HCT116 (cell line): Measurements from ENCODE around the gene BCKDHB. TPM values are rescaled to one million over a fixed set of nuclear protein-coding genes. Genes with fewer than 3 reads are reported as not detected.
A peak's percentile ranks its signal among the peaks of the same experiment; 100 is the strongest.

Source experiments
- ATAC-seq: fragments of 200-7000 bp; cut with Tn5 transposase; 2 replicates; pipeline ENCODE4 v1.9.1; 2020; ENCODE audit warnings: mild to moderate bottlenecking, moderate library complexity
- BruUV-seq: library from RNA; stranded (reverse); fragments of 400-500 nt; replicated peaks from 2 replicates; lab custom pipeline; 2021; lab: Mats Ljungman, UMichigan
- CTCF ChIA-PET: fragments of 300-600 bp; sonication (Branson Sonifier 250); formaldehyde crosslinking; loops from one replicate; lab custom pipeline; 2021; ENCODE audit warnings: antibody characterized with exemption; lab: Charles Lee
- POLR2A ChIA-PET: fragments of 300-600, 350-600 bp; sonication (Branson Sonifier 250); formaldehyde crosslinking; loops from one replicate; lab custom pipeline; 2021; ENCODE audit warnings: antibody characterized with exemption; lab: Charles Lee
- RAD21 ChIA-PET, 2 experiments: fragments of 300-600 bp; sonication (Branson Sonifier 250); formaldehyde crosslinking; loops; one replicate each; lab custom pipeline; 2023; ENCODE audit warnings: low total read pairs in 2 of 2; ENCODE audit not compliant: uncharacterized antibody in 2 of 2, unreplicated experiment in 2 of 2, low non-redundant PET in 1 of 2; lab: Charles Lee
- DNase-seq: peaks from one replicate; pipeline ENCODE4 v3.0.0-alpha.2; 2010; ENCODE audit warnings: low read depth, low spot score
- H2AFZ ChIP-seq: fragments of 200-600 bp; shearing (Covaris generic), sonication (generic); 2 replicates; pipeline ENCODE4 v1.6.1; 2017; ENCODE audit warnings: low read depth, mixed run types, mixed read lengths, antibody characterized with exemption, low read length; ENCODE audit not compliant: poor library complexity, severe bottlenecking
- H3K27ac ChIP-seq: 2 replicates; pipeline ENCODE4 v1.5.1; 2012; ENCODE audit warnings: low read depth, low read length
- H3K27me3 ChIP-seq: fragments of 200-600 bp; sonication (generic); 2 replicates; pipeline ENCODE4 v1.6.1; 2016; ENCODE audit warnings: mixed run types, low read length, mixed read lengths; ENCODE audit not compliant: insufficient read depth
- H3K36me3 ChIP-seq, 2 experiments: fragments of 200-500 bp in 1 of 2; fragments of 200-600 bp in 1 of 2; sonication (Bioruptor generic) in 1 of 2; sonication (generic) in 1 of 2; 2 replicates each; pipeline versions ENCODE4 v1.5.1 to v1.6.1; 2014 to 2016; ENCODE audit warnings: low read length in 2 of 2, inconsistent platforms in 1 of 2, mixed read lengths in 1 of 2, mixed run types in 1 of 2; ENCODE audit not compliant: insufficient read depth in 2 of 2, control insufficient read depth in 1 of 2
- H3K4me1 ChIP-seq, 2 experiments: fragments of 200-600 bp in 1 of 2; sonication (generic) in 1 of 2; 2 replicates each; pipeline versions ENCODE4 v1.5.1 to v1.6.1; 2012 to 2017; ENCODE audit warnings: low read length in 2 of 2, inconsistent platforms in 1 of 2, mild to moderate bottlenecking in 1 of 2, mixed read lengths in 1 of 2, mixed run types in 1 of 2, moderate library complexity in 1 of 2; ENCODE audit not compliant: insufficient read depth in 2 of 2, control insufficient read depth in 1 of 2
- H3K4me2 ChIP-seq: fragments of 200-600 bp; sonication (generic); 2 replicates; pipeline ENCODE4 v1.6.1; 2017; ENCODE audit warnings: mixed run types, low read length, mixed read lengths
- H3K4me3 ChIP-seq, 2 experiments: fragments of 200-600 bp in 1 of 2; sonication (generic) in 1 of 2; replicated peaks in 1 of 2; 2 replicates each; pipeline ENCODE4 v1.5.1; 2011 to 2016; ENCODE audit warnings: low read length in 2 of 2, control low read depth in 1 of 2, low read depth in 1 of 2, mild to moderate bottlenecking in 1 of 2, mixed read lengths in 1 of 2, mixed run types in 1 of 2
- H3K79me2 ChIP-seq: fragments of 200-600 bp; sonication (generic); 2 replicates; pipeline ENCODE4 v1.6.1; 2017; ENCODE audit warnings: mild to moderate bottlenecking, mixed run types, low read length, moderate library complexity, mixed read lengths; ENCODE audit not compliant: insufficient read depth
- H3K9ac ChIP-seq: fragments of 200-600 bp; sonication (generic); 2 replicates; pipeline ENCODE4 v1.6.1; 2016; ENCODE audit warnings: low read length, mixed read lengths
- H3K9me2 ChIP-seq: fragments of 200-600 bp; sonication (generic), shearing (Covaris generic); 2 replicates; pipeline ENCODE4 v1.6.1; 2017; ENCODE audit warnings: mixed run types, mild to moderate bottlenecking, moderate library complexity; ENCODE audit not compliant: insufficient read depth
- H3K9me3 ChIP-seq, 2 experiments: fragments of 200-500 bp in 1 of 2; fragments of 200-600 bp in 1 of 2; sonication (Bioruptor generic) in 1 of 2; sonication (generic) in 1 of 2; 2 replicates each; pipeline ENCODE4 v1.6.1; 2014 to 2017; ENCODE audit warnings: low read length in 2 of 2, mixed read lengths in 2 of 2, inconsistent platforms in 1 of 2, low read depth in 1 of 2, mild to moderate bottlenecking in 1 of 2, mixed run types in 1 of 2, moderate library complexity in 1 of 2; ENCODE audit not compliant: control insufficient read depth in 1 of 2, insufficient read depth in 1 of 2
- H4K20me1 ChIP-seq: fragments of 200-600 bp; sonication (generic), shearing (Covaris generic); 2 replicates; pipeline ENCODE4 v1.6.1; 2017; ENCODE audit warnings: mixed run types, mild to moderate bottlenecking, moderate library complexity; ENCODE audit not compliant: insufficient read depth
- CBX3 ChIP-seq: IDR thresholded peaks from 2 replicates; pipeline ENCODE4 v1.6.1; 2012; ENCODE audit warnings: low read depth
- CEBPB ChIP-seq: IDR thresholded peaks from 2 replicates; pipeline ENCODE4 v1.6.1; 2012; ENCODE audit warnings: low read depth
- EGR1 ChIP-seq: IDR thresholded peaks from 2 replicates; pipeline ENCODE4 v1.6.1; 2012; ENCODE audit warnings: low read depth
- ELF1 ChIP-seq: IDR thresholded peaks from 2 replicates; pipeline ENCODE4 v1.6.1; 2012; ENCODE audit warnings: low read depth, borderline replicate concordance
- EZH2 ChIP-seq: fragments of 200-600 bp; sonication (generic); IDR thresholded peaks from 2 replicates; pipeline ENCODE4 v1.6.1; 2017; ENCODE audit warnings: antibody characterized with exemption, mixed run types
- FOSL1 ChIP-seq: IDR thresholded peaks from 2 replicates; pipeline ENCODE4 v1.6.1; 2012; ENCODE audit warnings: low read depth
- JUND ChIP-seq: IDR thresholded peaks from 2 replicates; pipeline ENCODE4 v1.6.1; 2012
- POLR2A ChIP-seq: IDR thresholded peaks from 2 replicates; pipeline ENCODE4 v1.7.0; 2011; ENCODE audit warnings: borderline replicate concordance; ENCODE audit not compliant: insufficient read depth, insufficient read length; ENCODE audit errors: extremely low read depth
- POLR2AphosphoS5 ChIP-seq: IDR thresholded peaks from 2 replicates; pipeline ENCODE4 v1.6.1; 2011; ENCODE audit warnings: mild to moderate bottlenecking, low read depth, low read length, moderate library complexity
- SIN3A ChIP-seq: IDR thresholded peaks from 2 replicates; pipeline ENCODE4 v1.6.1; 2012; ENCODE audit warnings: low read depth
- SP1 ChIP-seq: IDR thresholded peaks from 2 replicates; pipeline ENCODE4 v1.6.1; 2012; ENCODE audit warnings: low read depth
- SRF ChIP-seq: IDR thresholded peaks from 2 replicates; pipeline ENCODE4 v1.6.1; 2012; ENCODE audit warnings: low read depth
- TCF7L2 ChIP-seq: IDR thresholded peaks from 2 replicates; pipeline ENCODE4 v1.7.0; 2011; ENCODE audit warnings: borderline replicate concordance, inconsistent platforms; ENCODE audit not compliant: insufficient read depth, insufficient read length; ENCODE audit errors: extremely low read depth
- ZBTB33 ChIP-seq: IDR thresholded peaks from 2 replicates; pipeline ENCODE4 v1.6.1; 2011; ENCODE audit warnings: mild to moderate bottlenecking, low read length, moderate library complexity; ENCODE audit not compliant: insufficient replicate concordance; ENCODE audit errors: extremely low read depth
- ZFX ChIP-seq: fragments of 450-650 bp; IDR thresholded peaks from 2 replicates; pipeline ENCODE4 v1.6.1; 2017
- ZNF274 ChIP-seq: fragments of 200-500 bp; sonication (Bioruptor generic); IDR thresholded peaks from 2 replicates; pipeline ENCODE4 v1.6.1; 2014; ENCODE audit warnings: mild to moderate bottlenecking, low read depth, low read length, inconsistent platforms
- intact Hi-C: fragments of 100-400 bp; cut with micrococcal nuclease; formaldehyde crosslinking; loops from 2 replicates; pipeline ENCODE4 v1.10.0; 2022
- total RNA-seq: library from RNA; stranded (reverse); gene quantifications from one replicate; pipeline ENCODE4 v1.2.1, GENCODE V29; 2021; ENCODE audit not compliant: unreplicated experiment
- TF ChIP-seq, protein P1 (sequence below): IDR thresholded peaks from 2 replicates; pipeline ENCODE4 v1.6.1; 2012
- TF ChIP-seq, protein P2 (sequence below): IDR thresholded peaks from 2 replicates; pipeline ENCODE4 v1.6.1; 2012

Gene BCKDHB
- total RNA-seq, 1 experiment from 2014 or later, result 11.2 TPM

DNA sequence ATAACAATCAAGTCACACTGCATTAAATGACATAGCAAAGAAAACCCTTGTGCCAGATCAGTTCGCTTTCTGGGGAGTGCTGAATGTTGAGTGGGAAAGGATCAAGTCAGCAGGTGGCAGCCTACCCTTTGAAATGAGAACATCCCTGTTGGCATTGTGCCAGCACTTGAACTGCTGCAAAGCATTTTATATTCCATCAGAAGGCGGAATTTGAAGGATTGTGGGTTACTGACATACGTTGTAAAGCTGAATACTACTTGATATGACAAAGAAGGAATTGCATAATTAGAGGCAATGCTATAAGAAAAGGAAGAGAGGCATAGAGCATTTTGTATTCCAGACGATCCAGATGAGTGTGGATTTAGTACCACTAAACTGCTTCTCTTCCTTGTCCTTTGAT is 26.5 kb downstream of the BCKDHB start (continued):
- TF ChIP-seq, protein P1, sequence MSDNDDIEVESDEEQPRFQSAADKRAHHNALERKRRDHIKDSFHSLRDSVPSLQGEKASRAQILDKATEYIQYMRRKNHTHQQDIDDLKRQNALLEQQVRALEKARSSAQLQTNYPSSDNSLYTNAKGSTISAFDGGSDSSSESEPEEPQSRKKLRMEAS, result no peak
- TF ChIP-seq CBX3 (0 out of 2 replicates have a peak, but pooled peaks have one; percentile 23), SIN3A (no peak), ZFX (no peak), POLR2A (no peak), SP1 (no peak), TCF7L2 (no peak), ELF1 (no peak), JUND (no peak), EZH2 (no peak), ZNF274 (no peak), FOSL1 (no peak), ZBTB33 (no peak), POLR2AphosphoS5 (peak; percentile 57), EGR1 (no peak), CEBPB (no peak)
- TF ChIP-seq, protein P2, sequence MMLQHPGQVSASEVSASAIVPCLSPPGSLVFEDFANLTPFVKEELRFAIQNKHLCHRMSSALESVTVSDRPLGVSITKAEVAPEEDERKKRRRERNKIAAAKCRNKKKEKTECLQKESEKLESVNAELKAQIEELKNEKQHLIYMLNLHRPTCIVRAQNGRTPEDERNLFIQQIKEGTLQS, result no peak

GRCh38 chr6:80134065-80134464 is 27.6 kb downstream of the BCKDHB start:
- Histone ChIP-seq H3K36me3 (no peaks in the 10 kb centered on the region; a peak in 1 of 4 replicates), H3K9me2 (no peaks in the 10 kb centered on the region), H3K27me3 (no peaks in the 10 kb centered on the region), H3K9me3 (no peaks in the 10 kb centered on the region), H3K9ac (no peak overlapping the region), H2AFZ (no peak overlapping the region), H3K79me2 (no peaks in the 10 kb centered on the region), H3K4me2 (no peak overlapping the region), H4K20me1 (no peaks in the 10 kb centered on the region), H3K4me1 (no peaks in the 10 kb centered on the region; a peak in 1 of 4 replicates), H3K27ac (no peak overlapping the region), H3K4me3 (no peak overlapping the region)
- no peak for TF ChIP-seq SRF
- TF ChIP-seq EZH2, result no peak
- TF ChIP-seq, protein P2, result no peak
- ChIA-PET RAD21 (no interaction called here), CTCF (no interaction called here), POLR2A (no interaction called here)
- ATAC-seq (no peak), DNase-seq (no peak)
- BruUV-seq, result no TSS peak
- intact Hi-C loops, result loop anchor here (5.0 to 10.0 kb wide), 6 partner anchors 201 to 1871 kb away; partner anchors contain the start of gene TENT5A
